Hepatocyte (in vitro differentiated cells): Measurements from ENCODE around the gene PDE4D.

Source experiments
- EZH2 ChIP-seq: fragments of 200-600 bp; sonication (generic); IDR thresholded peaks from 2 replicates; pipeline ENCODE4 v1.6.1; 2016; ENCODE audit warnings: antibody characterized with exemption, mild to moderate bottlenecking, borderline replicate concordance
- TF ChIP-seq, protein P1 (sequence below): fragments of 200-600 bp; sonication (generic); IDR thresholded peaks from 2 replicates; pipeline ENCODE4 v1.5.1; 2016; ENCODE audit warnings: antibody characterized with exemption, mild to moderate bottlenecking; ENCODE audit not compliant: poor library complexity

DNA sequence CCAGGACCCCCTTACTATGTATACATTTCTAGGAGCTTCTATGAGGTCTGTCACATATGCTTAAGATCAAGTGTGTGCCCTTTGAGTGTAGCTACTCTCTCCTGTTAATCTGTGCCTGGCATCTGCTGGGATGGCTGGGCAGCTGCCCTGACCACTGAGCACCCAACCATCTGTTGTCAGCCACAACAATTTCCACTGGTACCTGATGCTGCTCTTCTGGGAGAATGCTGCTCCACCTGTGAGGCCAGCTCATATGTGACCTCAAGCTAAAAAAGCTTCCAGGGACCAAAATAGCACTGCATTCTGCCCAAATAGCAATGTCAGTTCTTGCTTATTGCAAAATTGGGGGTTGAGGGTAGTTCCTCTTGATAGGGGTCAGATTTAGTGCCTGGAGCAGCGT is 715.0 kb downstream of the PDE4D start:
- TF ChIP-seq EZH2 = no peak
- TF ChIP-seq, protein P1, sequence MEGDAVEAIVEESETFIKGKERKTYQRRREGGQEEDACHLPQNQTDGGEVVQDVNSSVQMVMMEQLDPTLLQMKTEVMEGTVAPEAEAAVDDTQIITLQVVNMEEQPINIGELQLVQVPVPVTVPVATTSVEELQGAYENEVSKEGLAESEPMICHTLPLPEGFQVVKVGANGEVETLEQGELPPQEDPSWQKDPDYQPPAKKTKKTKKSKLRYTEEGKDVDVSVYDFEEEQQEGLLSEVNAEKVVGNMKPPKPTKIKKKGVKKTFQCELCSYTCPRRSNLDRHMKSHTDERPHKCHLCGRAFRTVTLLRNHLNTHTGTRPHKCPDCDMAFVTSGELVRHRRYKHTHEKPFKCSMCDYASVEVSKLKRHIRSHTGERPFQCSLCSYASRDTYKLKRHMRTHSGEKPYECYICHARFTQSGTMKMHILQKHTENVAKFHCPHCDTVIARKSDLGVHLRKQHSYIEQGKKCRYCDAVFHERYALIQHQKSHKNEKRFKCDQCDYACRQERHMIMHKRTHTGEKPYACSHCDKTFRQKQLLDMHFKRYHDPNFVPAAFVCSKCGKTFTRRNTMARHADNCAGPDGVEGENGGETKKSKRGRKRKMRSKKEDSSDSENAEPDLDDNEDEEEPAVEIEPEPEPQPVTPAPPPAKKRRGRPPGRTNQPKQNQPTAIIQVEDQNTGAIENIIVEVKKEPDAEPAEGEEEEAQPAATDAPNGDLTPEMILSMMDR = no peak
